Psoas muscle (tissue), 8 donors: Measurements from ENCODE around the gene SPAG7. TPM values are rescaled to one million over a fixed set of nuclear protein-coding genes. Genes with fewer than 3 reads are reported as not detected.

Source experiments
- ATAC-seq, 4 donors: fragments of 200-7000 bp; cut with Tn5 transposase; one replicate each; pipeline ENCODE4 v1.9.1; 2020; ENCODE audit warnings: moderate library complexity in 3 of 4, mild to moderate bottlenecking in 2 of 4
- DNase-seq, 2 donors: peaks; one replicate each; pipeline ENCODE4 v3.0.0-alpha.2; 2020
- H3K27ac ChIP-seq: fragments of 200-600 bp; one replicate; pipeline ENCODE4 v1.8.0; 2022
- H3K27me3 ChIP-seq, 3 donors: fragments of 200-600 bp in 1 of 3; one replicate each; pipeline versions ENCODE4 v1.6.1 to v1.8.0; 2013 to 2022; ENCODE audit warnings: low read length in 2 of 3, mild to moderate bottlenecking in 2 of 3, moderate library complexity in 1 of 3; ENCODE audit not compliant: insufficient read depth in 3 of 3
- H3K36me3 ChIP-seq, 2 donors: fragments of 200-600 bp in 1 of 2; one replicate each; pipeline versions ENCODE4 v1.6.1 to v1.8.0; 2013 to 2022; ENCODE audit warnings: low read depth in 1 of 2, mild to moderate bottlenecking in 1 of 2, moderate library complexity in 1 of 2; ENCODE audit not compliant: insufficient read depth in 1 of 2
- H3K4me1 ChIP-seq: fragments of 200-600 bp; one replicate; pipeline ENCODE4 v1.8.0; 2022
- H3K4me3 ChIP-seq: fragments of 200-600 bp; one replicate; pipeline ENCODE4 v1.8.0; 2022; ENCODE audit warnings: mild to moderate bottlenecking
- H3K9me3 ChIP-seq: fragments of 200-600 bp; one replicate; pipeline ENCODE4 v1.8.0; 2022
- CTCF ChIP-seq: fragments of 200-600 bp; IDR thresholded peaks from one replicate; pipeline ENCODE4 v1.8.0; 2022; ENCODE audit warnings: antibody characterized with exemption
- WGBS, 3 donors: extraction: QIAGEN DNeasy Blood & Tissue Kit; methylation state at CpG; one replicate each; pipeline versions ENCODE4 v1.1.6 to v1.1.7; 2013; 5-methylcytosine and 5-hydroxymethylcytosine counted together
- intact Hi-C, 2 donors: fragments of 100-400 bp; cut with DNase I; formaldehyde crosslinking; loops; one replicate each; pipeline versions ENCODE4 v1.11.0 to v1.14.2; 2022
- polyA plus RNA-seq, 3 donors: library from polyadenylated mRNA; stranded (reverse); fragments of 200-250 nt; gene quantifications; one replicate each; pipeline ENCODE4 v1.2.3, GENCODE V29; 2013
- total RNA-seq, 4 donors: library from RNA; stranded (reverse); fragmentation: NEBNext Ultra II Directional in 2 of 4; extraction: Animal tissue kit (Norgen Biotek cat#: 25700) in 2 of 4; gene quantifications; one replicate each; pipeline versions ENCODE4 v1.2.1 to v1.2.4, GENCODE V29; 2021 to 2023
- donor health status: healthy with polysubstance abuse.
- donor health status: DM: no; HTN: no; CAD: no; lungs with moderate emphysema.
- donor health status: Bipolar disorder and iron deficiency.
- donor health status: healthy.
- donor health status: DM: yes; HTN: yes; CAD: no.
- donor health status: DM: no; HTN: no; CAD: no.
- donor health status: DM: no; HTN: no; CAD: no.
- donor health status: DM: yes; HTN: yes; CAD: no.

SPAG7 gene
- total and polyA plus RNA-seq, 7 donors, result 79.2 to 179 (median 117) TPM

DNA sequence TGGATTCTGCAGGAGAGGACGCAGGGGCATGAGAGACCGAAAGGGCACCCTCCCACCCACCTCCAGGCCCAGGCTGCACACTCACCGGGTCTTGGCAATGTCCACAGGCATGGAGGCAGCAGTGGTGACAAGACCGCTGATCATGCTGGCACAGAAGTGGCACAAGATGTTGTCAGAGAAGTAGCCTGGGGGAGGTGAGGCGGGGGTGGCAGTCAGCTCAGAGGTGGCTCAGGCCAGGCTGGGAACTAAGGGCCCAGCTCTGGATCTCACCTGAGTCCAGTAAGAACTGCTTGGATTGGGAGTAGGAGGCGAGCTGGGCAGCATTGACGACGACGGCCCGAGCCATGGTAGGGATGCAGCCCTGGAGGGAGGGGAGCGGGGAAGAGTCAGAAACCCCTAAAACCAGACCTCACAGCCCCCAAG is 29.5 kb downstream of the SPAG7 start:
- TF ChIP-seq CTCF, result no peak
- peak overlapping the region; percentile 95 for H3K27ac ChIP-seq
- H3K4me3 ChIP-seq, result peak overlapping the region; percentile 80
- peaks cover 46% of the 10 kb centered on the region for H3K4me1 ChIP-seq
- H3K9me3 ChIP-seq, result no peaks in the 10 kb centered on the region
- no peak for DNase-seq
- H3K36me3 ChIP-seq, result peaks cover 0 to 42% of the 10 kb centered on the region in 2 donors
- intact Hi-C loops, result loop anchor here (5.0 kb wide), 2 partner anchors 44 to 139 kb away; partner anchors contain the start of gene ZFP3 (in 1 of the 2)
- no peak for ATAC-seq
- no peaks in the 10 kb centered on the region for H3K27me3 ChIP-seq
- 73 to 92% (median 79%) methylated on average over 11 of the region's 11 CpGs for WGBS, 3 donors

- no peak for TF ChIP-seq CTCF
- Histone ChIP-seq H3K27ac (peak overlapping the region; percentile 95), H3K36me3 (peaks cover 0 to 37% of the 10 kb centered on the region in 2 donors), H3K27me3 (no peaks in the 10 kb centered on the region), H3K4me1 (peaks cover 46% of the 10 kb centered on the region), H3K9me3 (no peaks in the 10 kb centered on the region), H3K4me3 (no peak overlapping the region)
- DNase-seq, result peak in 1 of 2 donors; percentile 50
- no peak for ATAC-seq
- 86 to 92% (median 88%) methylated on average over 16 of the region's 16 CpGs for WGBS, 3 donors
- intact Hi-C loops, result loop anchor here (5.0 kb wide), 2 partner anchors 45 to 140 kb away; partner anchors contain the start of gene ZFP3 (in 1 of the 2)
Measured at GRCh38 chr17:4937553-4937952, 30.1 kb downstream of the SPAG7 start.

GRCh38 chr17:4936436-4936835 is 31.2 kb downstream of the SPAG7 start:
- Histone ChIP-seq H3K27ac (peak overlapping the region; percentile 95), H3K4me1 (peaks cover 43% of the 10 kb centered on the region), H3K36me3 (peaks cover 0 to 30% of the 10 kb centered on the region in 2 donors), H3K9me3 (no peaks in the 10 kb centered on the region), H3K4me3 (peak overlapping the region; percentile 7), H3K27me3 (no peaks in the 10 kb centered on the region)
- peak in 1 of 4 donors; percentile 23 for ATAC-seq
- DNase-seq, result peak in 1 of 2 donors; percentile 56
- intact Hi-C loops, result loop anchor here (5.0 kb wide), 2 partner anchors 46 to 141 kb away; partner anchors contain the start of gene ZFP3 (in 1 of the 2)
- WGBS, 3 donors, result 39 to 68% (median 47%) methylated on average over 3 of the region's 3 CpGs
- no peak for TF ChIP-seq CTCF

- DNase-seq, result peak in 1 of 2 donors; percentile 15
- H3K9me3 ChIP-seq, result no peaks in the 10 kb centered on the region
- no peak for ATAC-seq
- peaks cover 0 to 38% of the 10 kb centered on the region in 2 donors for H3K36me3 ChIP-seq
- intact Hi-C loops, result loop anchor here (2.0 to 5.0 kb wide), 3 partner anchors 27 to 142 kb away; partner anchors contain the start of gene ZFP3 (in 1 of the 2)
- no peaks in the 10 kb centered on the region for H3K27me3 ChIP-seq
- no peak for TF ChIP-seq CTCF
- no peak overlapping the region for H3K4me3 ChIP-seq
- H3K4me1 ChIP-seq, result peaks cover 38% of the 10 kb centered on the region
- no peak overlapping the region for H3K27ac ChIP-seq
Measured at GRCh38 chr17:4935650-4936049, 32.0 kb downstream of the SPAG7 start.
